Smooth muscle cell (in vitro differentiated cells): ENCODE results near the gene ALOX12. TPM values are rescaled to one million over a fixed set of nuclear protein-coding genes. Genes with fewer than 3 reads are reported as not detected.

Experiments used
- DNase-seq: peaks from one replicate; lab custom pipeline; 2025; ENCODE audit not compliant: unreplicated experiment; lab: John Stamatoyannopoulos, UW
- H2AFZ ChIP-seq: fragments of 200-600 bp; sonication (generic); 2 replicates; pipeline ENCODE4 v1.6.0; 2016; ENCODE audit warnings: antibody characterized with exemption, low read depth, mild to moderate bottlenecking
- H3F3A ChIP-seq: fragments of 200-600 bp; sonication (generic); 2 replicates; pipeline ENCODE4 v1.6.0; 2017; ENCODE audit warnings: antibody characterized with exemption, low read depth
- H3K27ac ChIP-seq: fragments of 200-600 bp; sonication (generic); 2 replicates; pipeline ENCODE4 v1.5.1; 2016; ENCODE audit warnings: low read depth, mild to moderate bottlenecking
- H3K27me3 ChIP-seq: fragments of 200-600 bp; sonication (generic); 2 replicates; pipeline ENCODE4 v1.6.1; 2016; ENCODE audit warnings: low read depth, mild to moderate bottlenecking
- H3K36me3 ChIP-seq: fragments of 200-600 bp; sonication (generic); 2 replicates; pipeline ENCODE4 v1.5.1; 2016; ENCODE audit warnings: low read depth
- H3K4me1 ChIP-seq: fragments of 200-600 bp; sonication (generic); 2 replicates; pipeline ENCODE4 v1.5.1; 2016; ENCODE audit warnings: low read depth
- H3K4me2 ChIP-seq: fragments of 200-600 bp; sonication (generic); 2 replicates; pipeline ENCODE4 v1.6.0; 2016; ENCODE audit warnings: mild to moderate bottlenecking
- H3K4me3 ChIP-seq: fragments of 200-600 bp; sonication (generic); 2 replicates; pipeline ENCODE4 v1.5.1; 2016; ENCODE audit warnings: mild to moderate bottlenecking
- H3K79me2 ChIP-seq: fragments of 200-600 bp; sonication (generic); 2 replicates; pipeline ENCODE4 v1.6.0; 2016; ENCODE audit warnings: low read depth, mild to moderate bottlenecking
- H3K9ac ChIP-seq: fragments of 200-600 bp; sonication (generic); 2 replicates; pipeline ENCODE4 v1.6.0; 2016; ENCODE audit warnings: low read depth
- H3K9me3 ChIP-seq: fragments of 200-600 bp; sonication (generic); replicated peaks from 2 replicates; pipeline ENCODE4 v1.5.1; 2016; ENCODE audit warnings: low read depth
- H4K20me1 ChIP-seq: fragments of 200-600 bp; sonication (generic); 2 replicates; pipeline ENCODE4 v1.6.0; 2016; ENCODE audit warnings: low read depth
- WGBS: methylation state at CpG from one replicate; pipeline ENCODE4 v1.1.7; 2016; ENCODE audit warnings: low lambda C conversion rate; 5-methylcytosine and 5-hydroxymethylcytosine counted together
- polyA plus RNA-seq: library from polyadenylated mRNA; unstranded; fragments of >200 nt; fragmentation: Nextera tagmentation; extraction: Ambion mirVana; gene quantifications from 2 replicates; pipeline ENCODE4 v1.2.1, GENCODE V29; 2016
- total RNA-seq: library from RNA; depleted of rRNA; stranded (reverse); fragments of >200 nt; gene quantifications from 2 replicates; pipeline ENCODE4 v1.2.3, GENCODE V29; 2014
- TF ChIP-seq, protein P1 (sequence below): fragments of 200-600 bp; sonication (generic); IDR thresholded peaks from 2 replicates; pipeline ENCODE4 v1.5.1; 2017; ENCODE audit warnings: borderline replicate concordance, mild to moderate bottlenecking, antibody characterized with exemption; ENCODE audit not compliant: insufficient read depth, poor library complexity, severe bottlenecking

ALOX12 gene
- total and polyA plus RNA-seq, 2 experiments from 2014 or later = 0.35 TPM; not detected in 1

DNA sequence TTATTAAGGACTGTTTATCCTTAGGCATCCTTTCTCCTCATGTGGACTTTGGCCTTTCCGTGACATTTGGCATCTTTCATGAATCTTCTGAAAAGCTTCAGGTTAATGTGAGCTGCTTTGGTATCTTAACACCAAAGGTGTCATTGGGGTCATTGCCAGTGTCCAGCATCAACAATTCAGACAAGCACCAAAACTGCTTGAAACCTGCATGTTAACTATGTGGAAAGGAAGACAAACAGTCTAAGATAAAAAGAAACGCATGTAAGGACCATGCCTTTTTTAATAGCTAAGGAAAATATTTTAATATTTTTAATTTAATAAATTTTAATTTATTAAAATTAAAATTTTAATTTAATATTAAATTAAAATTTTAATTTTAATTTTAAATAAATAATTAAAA, 7.9 kb downstream of the ALOX12 start:
- Histone ChIP-seq H3K27me3 (no peaks in the 10 kb centered on the region), H3K79me2 (peaks cover 10% of the 10 kb centered on the region), H4K20me1 (peaks cover 56% of the 10 kb centered on the region), H2AFZ (no peak overlapping the region), H3K4me3 (no peak overlapping the region), H3F3A (peaks cover 3% of the 10 kb centered on the region), H3K27ac (no peak overlapping the region), H3K36me3 (no peaks in the 10 kb centered on the region), H3K4me2 (no peak overlapping the region), H3K9ac (no peak overlapping the region), H3K9me3 (no peaks in the 10 kb centered on the region), H3K4me1 (no peaks in the 10 kb centered on the region)
- TF ChIP-seq, protein P1, sequence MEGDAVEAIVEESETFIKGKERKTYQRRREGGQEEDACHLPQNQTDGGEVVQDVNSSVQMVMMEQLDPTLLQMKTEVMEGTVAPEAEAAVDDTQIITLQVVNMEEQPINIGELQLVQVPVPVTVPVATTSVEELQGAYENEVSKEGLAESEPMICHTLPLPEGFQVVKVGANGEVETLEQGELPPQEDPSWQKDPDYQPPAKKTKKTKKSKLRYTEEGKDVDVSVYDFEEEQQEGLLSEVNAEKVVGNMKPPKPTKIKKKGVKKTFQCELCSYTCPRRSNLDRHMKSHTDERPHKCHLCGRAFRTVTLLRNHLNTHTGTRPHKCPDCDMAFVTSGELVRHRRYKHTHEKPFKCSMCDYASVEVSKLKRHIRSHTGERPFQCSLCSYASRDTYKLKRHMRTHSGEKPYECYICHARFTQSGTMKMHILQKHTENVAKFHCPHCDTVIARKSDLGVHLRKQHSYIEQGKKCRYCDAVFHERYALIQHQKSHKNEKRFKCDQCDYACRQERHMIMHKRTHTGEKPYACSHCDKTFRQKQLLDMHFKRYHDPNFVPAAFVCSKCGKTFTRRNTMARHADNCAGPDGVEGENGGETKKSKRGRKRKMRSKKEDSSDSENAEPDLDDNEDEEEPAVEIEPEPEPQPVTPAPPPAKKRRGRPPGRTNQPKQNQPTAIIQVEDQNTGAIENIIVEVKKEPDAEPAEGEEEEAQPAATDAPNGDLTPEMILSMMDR = no peak
- DNase-seq = no peak
- 100% methylated on average over 2 of the region's 2 CpGs for WGBS

DNA sequence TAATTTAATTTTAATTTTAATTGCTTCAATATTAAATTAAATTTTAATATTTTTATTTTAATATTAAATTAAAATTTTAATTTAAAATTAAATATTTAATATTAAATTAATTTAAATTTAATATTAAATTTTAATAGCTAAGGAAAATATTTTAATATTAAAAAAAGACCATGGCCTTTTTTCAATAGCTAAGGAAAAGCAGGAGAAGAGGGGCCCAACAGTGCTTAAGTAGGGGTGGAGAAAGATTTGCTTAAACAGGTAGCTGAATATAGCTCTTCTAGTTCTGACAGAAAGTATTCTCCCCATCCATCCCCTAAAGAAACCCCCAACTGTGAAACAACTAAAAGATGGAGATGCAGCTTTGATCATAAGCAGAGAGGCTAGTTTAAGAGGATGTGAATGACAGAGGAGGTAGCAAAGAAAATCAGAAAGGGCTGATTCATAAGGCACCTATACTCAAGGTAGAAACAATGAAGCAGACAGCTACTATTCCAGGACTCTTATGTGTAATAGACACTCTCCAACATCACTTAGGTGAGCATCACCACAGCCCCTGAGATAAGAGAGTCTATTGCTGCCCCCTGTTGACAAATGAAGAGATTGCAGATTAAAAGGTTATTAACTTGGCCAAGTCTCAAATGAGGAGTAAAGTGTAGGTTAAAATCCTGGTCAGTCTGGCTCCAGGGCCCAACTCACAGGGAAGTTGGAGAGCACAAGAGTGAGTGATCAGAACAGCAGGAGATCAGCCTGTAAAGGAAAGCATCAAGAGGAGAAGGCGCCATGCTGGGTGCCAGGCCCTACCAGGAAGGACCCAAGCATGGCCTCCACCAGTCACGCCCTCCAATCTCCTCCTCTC, 8.8 kb downstream of the ALOX12 start:
- H3F3A ChIP-seq = peaks cover 3% of the 10 kb centered on the region
- H2AFZ ChIP-seq = no peak overlapping the region
- TF ChIP-seq, protein P1 = peak; percentile 64
- H4K20me1 ChIP-seq = peaks cover 55% of the 10 kb centered on the region
- 100% methylated on average over 2 of the region's 2 CpGs for whole genome bisulfite sequencing
- H3K4me1 ChIP-seq = no peaks in the 10 kb centered on the region
- H3K27me3 ChIP-seq = no peaks in the 10 kb centered on the region
- H3K4me3 ChIP-seq = no peak overlapping the region
- H3K4me2 ChIP-seq = no peak overlapping the region
- no peaks in the 10 kb centered on the region for H3K36me3 ChIP-seq
- peaks cover 15% of the 10 kb centered on the region for H3K79me2 ChIP-seq
- H3K9me3 ChIP-seq = no peaks in the 10 kb centered on the region
- DNase-seq = no peak
- no peak overlapping the region for H3K27ac ChIP-seq
- H3K9ac ChIP-seq = no peak overlapping the region

DNA sequence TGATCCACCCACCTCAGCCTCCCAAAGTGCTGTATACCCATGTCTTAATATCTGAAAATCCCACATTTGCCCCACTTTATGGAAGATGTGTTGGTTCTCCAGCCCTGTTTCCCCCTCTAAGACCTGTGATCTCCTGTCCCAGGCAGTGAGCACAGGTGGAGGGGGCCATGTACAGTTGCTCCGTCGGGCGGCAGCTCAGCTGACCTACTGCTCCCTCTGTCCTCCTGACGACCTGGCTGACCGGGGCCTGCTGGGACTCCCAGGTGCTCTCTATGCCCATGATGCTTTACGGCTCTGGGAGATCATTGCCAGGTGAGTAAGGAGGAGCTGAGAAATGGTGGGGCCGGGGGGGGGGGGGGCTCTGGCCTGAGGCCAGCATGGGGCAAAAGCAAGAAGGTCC, 9.9 kb downstream of the ALOX12 start:
- Histone ChIP-seq H3K27me3 (no peaks in the 10 kb centered on the region), H3K27ac (no peak overlapping the region), H2AFZ (no peak overlapping the region), H4K20me1 (peaks cover 46% of the 10 kb centered on the region), H3K4me2 (no peak overlapping the region), H3K4me3 (no peak overlapping the region), H3K4me1 (no peaks in the 10 kb centered on the region), H3K36me3 (no peaks in the 10 kb centered on the region), H3F3A (peaks cover 3% of the 10 kb centered on the region), H3K9me3 (no peaks in the 10 kb centered on the region), H3K79me2 (peaks cover 26% of the 10 kb centered on the region), H3K9ac (no peak overlapping the region)
- TF ChIP-seq, protein P1 = no peak
- WGBS = 81% methylated on average over 7 of the region's 7 CpGs
- DNase-seq = no peak
